ENCODE results near the gene PRAMEF5.
"Not testable (repeated sequence)": the region's sequence is repeated elsewhere in the genome, so short reads cannot be mapped to it uniquely, and the experiment has no call there.

The PRAMEF5 gene

GRCh38 chr1:13253898-13254297 is at the start of gene PRAMEF5:
Gene PRAMEF5, plus strand, starts transcription at chr1:13254198. Its CDS starts 5,071 bp downstream, at chr1:13259269.
- H3K27me3 ChIP-seq; H3K36me3 ChIP-seq; H3K27ac ChIP-seq; H3K9me3 ChIP-seq; H3K4me1 ChIP-seq (ENCODE audit: control insufficient read depth in 1 of 2, insufficient read depth in 1 of 2, low read depth in 1 of 2, low read length in 1 of 2); H3K4me3 ChIP-seq (ENCODE audit: low read depth in 1 of 2, low read length in 1 of 2): not testable (repeated sequence)

GRCh38 chr1:13208712-13209111 is 45.3 kb upstream of the PRAMEF5 start:
- not testable (repeated sequence) for H3K9me3 ChIP-seq; H3K4me3 ChIP-seq (ENCODE audit: low read depth in 1 of 2, low read length in 1 of 2); H3K4me1 ChIP-seq (ENCODE audit: control insufficient read depth in 1 of 2, insufficient read depth in 1 of 2, low read depth in 1 of 2, low read length in 1 of 2); H3K27me3 ChIP-seq; H3K27ac ChIP-seq; H3K36me3 ChIP-seq

- not testable (repeated sequence) for H3K27ac ChIP-seq; H3K9me3 ChIP-seq; H3K4me3 ChIP-seq (ENCODE audit: low read depth in 1 of 2, low read length in 1 of 2); H3K4me1 ChIP-seq (ENCODE audit: control insufficient read depth in 1 of 2, insufficient read depth in 1 of 2, low read depth in 1 of 2, low read length in 1 of 2); H3K27me3 ChIP-seq; H3K36me3 ChIP-seq
Measured at GRCh38 chr1:13216619-13217018, 37.4 kb upstream of the PRAMEF5 start.

GRCh38 chr1:13219203-13219602 is 34.8 kb upstream of the PRAMEF5 start:
- not testable (repeated sequence) for H3K27me3 ChIP-seq; H3K4me1 ChIP-seq (ENCODE audit: control insufficient read depth in 1 of 2, insufficient read depth in 1 of 2, low read depth in 1 of 2, low read length in 1 of 2); H3K27ac ChIP-seq; H3K4me3 ChIP-seq (ENCODE audit: low read depth in 1 of 2, low read length in 1 of 2); H3K9me3 ChIP-seq; H3K36me3 ChIP-seq

- H3K4me1 ChIP-seq (ENCODE audit: control insufficient read depth in 1 of 2, insufficient read depth in 1 of 2, low read depth in 1 of 2, low read length in 1 of 2); H3K27ac ChIP-seq; H3K4me3 ChIP-seq (ENCODE audit: low read depth in 1 of 2, low read length in 1 of 2); H3K36me3 ChIP-seq; H3K27me3 ChIP-seq; H3K9me3 ChIP-seq: not testable (repeated sequence)
Measured at GRCh38 chr1:13222788-13223187, 31.2 kb upstream of the PRAMEF5 start.

GRCh38 chr1:13224480-13225060 is 29.4 kb upstream of the PRAMEF5 start:
- Histone ChIP-seq H3K36me3 (no peaks in the 10 kb centered on the region), H3K4me1 (ENCODE audit: control insufficient read depth in 1 of 2, insufficient read depth in 1 of 2, low read depth in 1 of 2, low read length in 1 of 2) (no peaks in the 10 kb centered on the region), H3K27ac (no peak overlapping the region), H3K9me3 (no peaks in the 10 kb centered on the region), H3K4me3 (ENCODE audit: low read depth in 1 of 2, low read length in 1 of 2) (no peak overlapping the region), H3K27me3 (no peaks in the 10 kb centered on the region)
- TF ChIP-seq CTCF (IDR thresholded peaks at IDR 0.05) = no peak

- H3K27ac ChIP-seq; H3K27me3 ChIP-seq; H3K9me3 ChIP-seq; H3K36me3 ChIP-seq; H3K4me1 ChIP-seq (ENCODE audit: control insufficient read depth in 1 of 2, insufficient read depth in 1 of 2, low read depth in 1 of 2, low read length in 1 of 2); H3K4me3 ChIP-seq (ENCODE audit: low read depth in 1 of 2, low read length in 1 of 2): not testable (repeated sequence)
Measured at GRCh38 chr1:13225675-13226204, 28.3 kb upstream of the PRAMEF5 start, which contains the start of gene PRAMEF18. Gene PRAMEF18, minus strand, starts transcription at chr1:13226154. Its CDS starts 48 bp downstream, at chr1:13226106.

GRCh38 chr1:13227271-13228055 is 26.5 kb upstream of the PRAMEF5 start:
- H3K27ac ChIP-seq; H3K27me3 ChIP-seq; H3K9me3 ChIP-seq; H3K4me1 ChIP-seq (ENCODE audit: control insufficient read depth in 1 of 2, insufficient read depth in 1 of 2, low read depth in 1 of 2, low read length in 1 of 2); H3K4me3 ChIP-seq (ENCODE audit: low read depth in 1 of 2, low read length in 1 of 2); H3K36me3 ChIP-seq: not testable (repeated sequence)

- H3K27me3 ChIP-seq = no peaks in the 10 kb centered on the region
- no peak overlapping the region for H3K4me3 ChIP-seq (ENCODE audit: low read depth in 1 of 2, low read length in 1 of 2)
- H3K4me1 ChIP-seq (ENCODE audit: control insufficient read depth in 1 of 2, insufficient read depth in 1 of 2, low read depth in 1 of 2, low read length in 1 of 2) = no peaks in the 10 kb centered on the region
- no peak for TF ChIP-seq CTCF (IDR thresholded peaks at IDR 0.05)
- H3K36me3 ChIP-seq = no peaks in the 10 kb centered on the region
- H3K27ac ChIP-seq = no peak overlapping the region
- no peaks in the 10 kb centered on the region for H3K9me3 ChIP-seq
Measured at GRCh38 chr1:13228343-13228781, 25.6 kb upstream of the PRAMEF5 start.

GRCh38 chr1:13230096-13230495 is 23.9 kb upstream of the PRAMEF5 start:
- H3K4me3 ChIP-seq (ENCODE audit: low read depth in 1 of 2, low read length in 1 of 2); H3K4me1 ChIP-seq (ENCODE audit: control insufficient read depth in 1 of 2, insufficient read depth in 1 of 2, low read depth in 1 of 2, low read length in 1 of 2); H3K9me3 ChIP-seq; H3K36me3 ChIP-seq; H3K27me3 ChIP-seq; H3K27ac ChIP-seq: not testable (repeated sequence)

GRCh38 chr1:13230601-13231000 is 23.4 kb upstream of the PRAMEF5 start:
- not testable (repeated sequence) for H3K9me3 ChIP-seq; H3K4me3 ChIP-seq (ENCODE audit: low read depth in 1 of 2, low read length in 1 of 2)

More at GRCh38 chr1:13230601-13231000, 23.4 kb upstream of the PRAMEF5 start:
- not testable (repeated sequence) for H3K36me3 ChIP-seq; H3K4me1 ChIP-seq (ENCODE audit: control insufficient read depth in 1 of 2, insufficient read depth in 1 of 2, low read depth in 1 of 2, low read length in 1 of 2); H3K27me3 ChIP-seq; H3K27ac ChIP-seq
